HG03520 (cell line): ENCODE data around the gene IGFBP1.

Source experiments
- ATAC-seq: cut with Tn5 transposase; IDR thresholded peaks from one replicate; pipeline ENCODE4 v1.9.1; 2021; ENCODE audit warnings: mild to moderate bottlenecking, moderate library complexity; ENCODE audit not compliant: unreplicated experiment

The IGFBP1 gene

GRCh38 chr7:45880433-45880860 lies 7.8 kb upstream of the IGFBP1 start:
- ATAC-seq, result no peak

- ATAC-seq, result no peak
These were observed 7.0 kb upstream of the IGFBP1 start for GRCh38 chr7:45881280-45881758.

- ATAC-seq, result no peak
These were observed 6.4 kb upstream of the IGFBP1 start for GRCh38 chr7:45881759-45882464.

- no peak for ATAC-seq
These were observed 5.8 kb upstream of the IGFBP1 start for GRCh38 chr7:45882465-45882810.

- no peak for ATAC-seq
These were observed 4.2 kb upstream of the IGFBP1 start for GRCh38 chr7:45884136-45884535.

GRCh38 chr7:45885264-45885882 lies 2.9 kb upstream of the IGFBP1 start:
- ATAC-seq, result no peak

GRCh38 chr7:45886931-45887667 lies 1.2 kb upstream of the IGFBP1 start:
- ATAC-seq, result no peak

- ATAC-seq, result no peak
These were observed 692 bp downstream of the IGFBP1 start for GRCh38 chr7:45888993-45889366.

- no peak for ATAC-seq
These were observed 1.2 kb downstream of the IGFBP1 start for GRCh38 chr7:45889367-45890067.

- no peak for ATAC-seq
These were observed 2.0 kb downstream of the IGFBP1 start for GRCh38 chr7:45890125-45890901.

GRCh38 chr7:45890902-45891461 lies 2.7 kb downstream of the IGFBP1 start:
- ATAC-seq, result no peak

GRCh38 chr7:45891462-45892402 lies 3.4 kb downstream of the IGFBP1 start:
- no peak for ATAC-seq

GRCh38 chr7:45892407-45893035 lies 4.2 kb downstream of the IGFBP1 start:
- no peak for ATAC-seq

- no peak for ATAC-seq
These were observed 5.2 kb downstream of the IGFBP1 start for GRCh38 chr7:45893374-45893995.

GRCh38 chr7:45893996-45894664 lies 5.8 kb downstream of the IGFBP1 start:
- ATAC-seq, result no peak

GRCh38 chr7:45894665-45895062 lies 6.4 kb downstream of the IGFBP1 start:
- no peak for ATAC-seq

GRCh38 chr7:45897042-45897690 lies 8.9 kb downstream of the IGFBP1 start:
- ATAC-seq, result no peak
